IMR-90 (cell line): ENCODE results near the gene DHX34.

ENCODE experiments used
- CHD1 ChIP-seq: IDR thresholded peaks from 2 replicates; pipeline ENCODE4 v1.6.1; 2012; ENCODE audit warnings: low read depth, low read length, improper control_type of control experiment
- FOS ChIP-seq: fragments of 150-350 bp; IDR thresholded peaks from 2 replicates; pipeline ENCODE4 v1.6.1; 2016; ENCODE audit warnings: low read depth, low read length
- MAFK ChIP-seq: IDR thresholded peaks from 2 replicates; pipeline ENCODE4 v1.6.1; 2012; ENCODE audit warnings: low read depth, low read length, improper control_type of control experiment
- MXI1 ChIP-seq: IDR thresholded peaks from 2 replicates; pipeline ENCODE4 v1.6.1; 2012; ENCODE audit warnings: low read depth, mild to moderate bottlenecking, low read length, moderate library complexity, borderline replicate concordance
- POLR2A ChIP-seq: IDR thresholded peaks from 2 replicates; pipeline ENCODE4 v1.6.1; 2012; ENCODE audit warnings: mild to moderate bottlenecking, low read depth, low read length
- RAD21 ChIP-seq: IDR thresholded peaks from 2 replicates; pipeline ENCODE4 v1.6.1; 2012; ENCODE audit warnings: low read length, improper control_type of control experiment
- RCOR1 ChIP-seq: IDR thresholded peaks from 2 replicates; pipeline ENCODE4 v1.6.1; 2012; ENCODE audit warnings: mild to moderate bottlenecking, low read length, improper control_type of control experiment; ENCODE audit not compliant: insufficient replicate concordance
- RFX5 ChIP-seq: IDR thresholded peaks from 2 replicates; pipeline ENCODE4 v1.8.0; 2012; ENCODE audit warnings: low read depth, mild to moderate bottlenecking, low read length, moderate library complexity
- SMC3 ChIP-seq: fragments of 150-350 bp; IDR thresholded peaks from 2 replicates; pipeline ENCODE4 v1.6.1; 2016; ENCODE audit warnings: low read depth, mild to moderate bottlenecking, antibody characterized with exemption, low read length, moderate library complexity
- TF ChIP-seq, protein P1 (sequence below): conservative IDR thresholded peaks from 2 replicates; pipeline ENCODE4 v1.5.1; 2012; ENCODE audit warnings: mild to moderate bottlenecking, low read depth, low read length, improper control_type of control experiment
- TF ChIP-seq, protein P2 (sequence below): fragments of 150-350 bp; IDR thresholded peaks from 2 replicates; pipeline ENCODE4 v1.6.1; 2016; ENCODE audit warnings: low read depth, mild to moderate bottlenecking, low read length, moderate library complexity, borderline replicate concordance

DNA sequence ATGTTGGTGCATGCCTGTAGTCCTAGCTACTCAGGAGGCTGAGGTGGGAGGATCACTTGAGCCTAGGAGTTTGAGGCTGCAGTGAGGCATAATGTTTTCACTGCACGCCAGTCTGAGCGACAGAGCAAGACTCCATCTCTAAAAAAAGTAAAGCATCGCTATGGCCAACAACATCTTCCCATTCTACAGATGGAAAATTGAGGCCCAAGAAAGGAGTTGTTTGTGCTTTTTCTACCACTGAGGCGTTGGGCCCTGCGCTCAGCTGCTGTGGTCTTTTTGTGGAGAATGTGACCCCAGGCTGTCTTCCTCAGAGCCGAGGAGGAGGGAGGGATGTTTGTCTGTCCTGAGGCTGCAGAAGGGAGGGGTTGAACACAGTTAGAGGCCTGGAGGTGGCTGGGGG, 17.6 kb upstream of the DHX34 start:
- TF ChIP-seq POLR2A (no peak), RCOR1 (no peak), MXI1 (no peak), RAD21 (no peak), RFX5 (no peak), SMC3 (no peak), MAFK (no peak), CHD1 (no peak), FOS (no peak)
- TF ChIP-seq, protein P1, sequence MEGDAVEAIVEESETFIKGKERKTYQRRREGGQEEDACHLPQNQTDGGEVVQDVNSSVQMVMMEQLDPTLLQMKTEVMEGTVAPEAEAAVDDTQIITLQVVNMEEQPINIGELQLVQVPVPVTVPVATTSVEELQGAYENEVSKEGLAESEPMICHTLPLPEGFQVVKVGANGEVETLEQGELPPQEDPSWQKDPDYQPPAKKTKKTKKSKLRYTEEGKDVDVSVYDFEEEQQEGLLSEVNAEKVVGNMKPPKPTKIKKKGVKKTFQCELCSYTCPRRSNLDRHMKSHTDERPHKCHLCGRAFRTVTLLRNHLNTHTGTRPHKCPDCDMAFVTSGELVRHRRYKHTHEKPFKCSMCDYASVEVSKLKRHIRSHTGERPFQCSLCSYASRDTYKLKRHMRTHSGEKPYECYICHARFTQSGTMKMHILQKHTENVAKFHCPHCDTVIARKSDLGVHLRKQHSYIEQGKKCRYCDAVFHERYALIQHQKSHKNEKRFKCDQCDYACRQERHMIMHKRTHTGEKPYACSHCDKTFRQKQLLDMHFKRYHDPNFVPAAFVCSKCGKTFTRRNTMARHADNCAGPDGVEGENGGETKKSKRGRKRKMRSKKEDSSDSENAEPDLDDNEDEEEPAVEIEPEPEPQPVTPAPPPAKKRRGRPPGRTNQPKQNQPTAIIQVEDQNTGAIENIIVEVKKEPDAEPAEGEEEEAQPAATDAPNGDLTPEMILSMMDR: no peak
- TF ChIP-seq, protein P2, sequence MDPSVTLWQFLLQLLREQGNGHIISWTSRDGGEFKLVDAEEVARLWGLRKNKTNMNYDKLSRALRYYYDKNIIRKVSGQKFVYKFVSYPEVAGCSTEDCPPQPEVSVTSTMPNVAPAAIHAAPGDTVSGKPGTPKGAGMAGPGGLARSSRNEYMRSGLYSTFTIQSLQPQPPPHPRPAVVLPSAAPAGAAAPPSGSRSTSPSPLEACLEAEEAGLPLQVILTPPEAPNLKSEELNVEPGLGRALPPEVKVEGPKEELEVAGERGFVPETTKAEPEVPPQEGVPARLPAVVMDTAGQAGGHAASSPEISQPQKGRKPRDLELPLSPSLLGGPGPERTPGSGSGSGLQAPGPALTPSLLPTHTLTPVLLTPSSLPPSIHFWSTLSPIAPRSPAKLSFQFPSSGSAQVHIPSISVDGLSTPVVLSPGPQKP: no peak
